Endothelial cell of umbilical vein (primary cell): Measurements from ENCODE around the gene FRMD5. TPM values are rescaled to one million over a fixed set of nuclear protein-coding genes. Genes with fewer than 3 reads are reported as not detected.

Source experiments
- BruUV-seq: library from RNA; stranded (reverse); fragments of 400-500 nt; replicated peaks from 2 replicates; lab custom pipeline; 2021; lab: Mats Ljungman, UMichigan
- CTCF ChIA-PET: fragments of 300-600, 350-600 bp; sonication (Branson Sonifier 250); formaldehyde crosslinking; loops from one replicate; lab custom pipeline; 2021; ENCODE audit warnings: antibody characterized with exemption, inconsistent platforms; lab: Charles Lee
- POLR2A ChIA-PET: fragments of 300-600, 350-600 bp; sonication (Branson Sonifier 250); formaldehyde crosslinking; loops from one replicate; lab custom pipeline; 2021; ENCODE audit warnings: antibody characterized with exemption, inconsistent platforms; lab: Charles Lee
- DNase-seq: peaks from one replicate; pipeline ENCODE4 v3.0.0-alpha.2; 2011; ENCODE audit warnings: low read depth, low spot score
- FAIRE-seq: peaks from 2 replicates; lab custom pipeline; 2011; peaks lifted over from hg19 to GRCh38; lab: Jason Lieb, UNC
- H2AFZ ChIP-seq: 2 replicates; pipeline ENCODE4 v1.6.0; 2012; ENCODE audit warnings: low read depth, low read length, control low read depth, inconsistent platforms
- H3K27ac ChIP-seq: 2 replicates; pipeline ENCODE4 v1.5.1; 2011; ENCODE audit warnings: low read depth, mild to moderate bottlenecking, control low read depth, low read length, moderate library complexity; ENCODE audit not compliant: insufficient read depth
- H3K27me3 ChIP-seq, 2 experiments: 2 replicates each; pipeline versions ENCODE4 v1.6.0 to v1.6.1; 2011; ENCODE audit warnings: low read length in 2 of 2, mixed read lengths in 1 of 2; ENCODE audit not compliant: control insufficient read depth in 2 of 2, insufficient read depth in 2 of 2
- H3K36me3 ChIP-seq, 2 experiments: 2 replicates in 1 of 2; 3 replicates in 1 of 2; pipeline ENCODE4 v1.5.1; 2011; ENCODE audit warnings: low read length in 2 of 2, mild to moderate bottlenecking in 1 of 2, moderate library complexity in 1 of 2; ENCODE audit not compliant: control insufficient read depth in 2 of 2, insufficient read depth in 2 of 2; ENCODE audit errors: extremely low read depth in 1 of 2
- H3K4me1 ChIP-seq: 3 replicates; pipeline ENCODE4 v1.5.1; 2011; ENCODE audit warnings: mild to moderate bottlenecking, low read length; ENCODE audit not compliant: control insufficient read depth, insufficient read depth; ENCODE audit errors: extremely low read depth
- H3K4me2 ChIP-seq: 2 replicates; pipeline ENCODE4 v1.6.1; 2011; ENCODE audit warnings: low read length, control low read depth, mixed read lengths; ENCODE audit not compliant: insufficient read depth
- H3K4me3 ChIP-seq, 3 experiments: fragments of 200-600 bp in 1 of 3; sonication (generic), shearing (Covaris generic) in 1 of 3; replicated peaks in 1 of 3; 2 replicates each; pipeline ENCODE4 v1.5.1; 2011 to 2016; ENCODE audit warnings: control low read depth in 3 of 3, low read length in 3 of 3, mild to moderate bottlenecking in 2 of 3, inconsistent platforms in 1 of 3, low read depth in 1 of 3, moderate library complexity in 1 of 3; ENCODE audit not compliant: insufficient read depth in 1 of 3
- H3K79me2 ChIP-seq: 2 replicates; pipeline ENCODE4 v1.6.0; 2012; ENCODE audit warnings: low read length, inconsistent platforms; ENCODE audit not compliant: control insufficient read depth, insufficient read depth
- H3K9ac ChIP-seq: replicated peaks from 2 replicates; pipeline ENCODE3; 2011; ENCODE audit warnings: low read length, control low read depth; ENCODE audit not compliant: insufficient read depth; ENCODE audit errors: extremely low read depth
- H3K9me1 ChIP-seq: replicated peaks from 3 replicates; pipeline ENCODE4 v1.6.0; 2011; ENCODE audit warnings: mild to moderate bottlenecking, low read length; ENCODE audit not compliant: control insufficient read depth, insufficient read depth; ENCODE audit errors: extremely low read depth
- H3K9me3 ChIP-seq: replicated peaks from 2 replicates; pipeline ENCODE4 v1.5.1; 2012; ENCODE audit warnings: low read length, inconsistent platforms; ENCODE audit not compliant: control insufficient read depth, insufficient read depth
- H4K20me1 ChIP-seq: replicated peaks from 2 replicates; pipeline ENCODE3; 2011; ENCODE audit warnings: mild to moderate bottlenecking, low read length; ENCODE audit not compliant: control insufficient read depth, insufficient read depth; ENCODE audit errors: extremely low read depth
- CTCF ChIP-seq, 2 donors: IDR thresholded peaks; 1 replicate in 1 of 2; 2 replicates in 1 of 2; pipeline ENCODE4 v1.5.1; 2011; ENCODE audit warnings: low read length in 2 of 2, mild to moderate bottlenecking in 2 of 2, moderate library complexity in 2 of 2, control low read depth in 1 of 2, inconsistent platforms in 1 of 2, low read depth in 1 of 2; ENCODE audit not compliant: insufficient read depth in 1 of 2; ENCODE audit errors: extremely low read depth in 1 of 2
- EZH2 ChIP-seq: IDR thresholded peaks from 2 replicates; pipeline ENCODE4 v1.6.1; 2012; ENCODE audit warnings: borderline replicate concordance, low read depth, mild to moderate bottlenecking, moderate library complexity, low read length, inconsistent platforms; ENCODE audit not compliant: severe bottlenecking
- FOS ChIP-seq: IDR thresholded peaks from 2 replicates; pipeline ENCODE4 v1.6.1; 2011; ENCODE audit warnings: mild to moderate bottlenecking, low read length, moderate library complexity, borderline replicate concordance; ENCODE audit not compliant: insufficient read depth
- GATA2 ChIP-seq: IDR thresholded peaks from 2 replicates; pipeline ENCODE4 v1.7.0; 2011; ENCODE audit warnings: low read depth, mild to moderate bottlenecking, moderate library complexity, mixed read lengths, low read length; ENCODE audit not compliant: insufficient read length, insufficient read depth
- JUN ChIP-seq: IDR thresholded peaks from 2 replicates; pipeline ENCODE4 v1.6.1; 2011; ENCODE audit warnings: borderline replicate concordance, low read depth; ENCODE audit not compliant: insufficient read length, insufficient read depth
- MAX ChIP-seq: IDR thresholded peaks from 2 replicates; pipeline ENCODE4 v1.6.1; 2011; ENCODE audit not compliant: insufficient read depth, insufficient read length
- MYC ChIP-seq: IDR thresholded peaks from one replicate; pipeline ENCODE4 v1.6.1; 2011; ENCODE audit warnings: mild to moderate bottlenecking, low read depth, low read length
- POLR2A ChIP-seq: IDR thresholded peaks from 2 replicates; pipeline ENCODE4 v1.6.1; 2012; ENCODE audit warnings: low read depth, mild to moderate bottlenecking, control low read depth, low read length
- POLR2AphosphoS5 ChIP-seq: IDR thresholded peaks from 2 replicates; pipeline ENCODE4 v1.6.1; 2012; ENCODE audit warnings: low read depth, mild to moderate bottlenecking, control low read depth, low read length, moderate library complexity; ENCODE audit not compliant: insufficient read depth
- dilution Hi-C: fragments of 300-500 bp; cut with MboI; formaldehyde crosslinking; loops from one replicate; pipeline ENCODE4 v1.15.0; 2019; ENCODE audit warnings: low sequenced_read_pairs; ENCODE audit not compliant: extremely low pct_ligation_motif_present
- intact Hi-C: fragments of 100-400 bp; cut with micrococcal nuclease; formaldehyde crosslinking; loops from one replicate; pipeline ENCODE4 v1.10.0; 2022
- polyA plus RNA-seq, 4 experiments: library from polyadenylated mRNA; depleted of rRNA in 3 of 4; stranded (reverse) in 3 of 4; unstranded in 1 of 4; fragments of >200 nt; gene quantifications; 2 replicates each; pipeline versions ENCODE4 v1.2.1 to v1.2.3, GENCODE V29; 2011 to 2012; ENCODE audit warnings: missing spikeins in 1 of 4
- total RNA-seq: library from RNA; stranded (reverse); gene quantifications from 2 replicates; pipeline ENCODE4 v1.2.3, GENCODE V29; 2021

The FRMD5 gene
- total and polyA plus RNA-seq, 2 donors (not counting 3 experiments of a cell fraction or from before 2014, with no cell fraction given) = 16.7 to 20.2 TPM

GRCh38 chr15:43941555-43941954 lies 253.5 kb downstream of the FRMD5 start:
- no peaks in the 10 kb centered on the region for H3K9me1 ChIP-seq
- dilution Hi-C loops = no loop called here
- BruUV-seq = no TSS peak
- no peaks in the 10 kb centered on the region for H3K27me3 ChIP-seq
- no peaks in the 10 kb centered on the region for H3K9me3 ChIP-seq
- TF ChIP-seq POLR2A (no peak), JUN (no peak), MYC (no peak), CTCF (IDR thresholded peaks at IDR 0.05; ENCODE audit: extremely low read depth in 1 of 2, insufficient read depth in 1 of 2, low read depth in 1 of 2, low read length in 2 of 2) (no peak), GATA2 (no peak), MAX (no peak), FOS (no peak), POLR2AphosphoS5 (no peak), EZH2 (no peak)
- no peak overlapping the region for H2AFZ ChIP-seq
- no peak for DNase-seq
- no peaks in the 10 kb centered on the region for H3K4me1 ChIP-seq
- H3K9ac ChIP-seq = no peak overlapping the region
- no peaks in the 10 kb centered on the region for H3K79me2 ChIP-seq
- CTCF ChIA-PET = interaction anchor here (0.8 to 6.5 kb wide), 10 partner anchors 8 to 560 kb away, joined by 3 to 75 read pairs (median 4); no protein-coding TSS in a partner anchor
- H4K20me1 ChIP-seq = no peaks in the 10 kb centered on the region
- no peak overlapping the region for H3K27ac ChIP-seq
- no peak overlapping the region for H3K4me3 ChIP-seq
- intact Hi-C loops = no loop called here
- FAIRE-seq = no peak
- POLR2A ChIA-PET = no interaction called here
- no peak overlapping the region for H3K4me2 ChIP-seq
- H3K36me3 ChIP-seq = no peaks in the 10 kb centered on the region
